Stimulated activated naive CD8-positive, alpha-beta T cell treated with anti-CD3 and anti-CD28 coated beads, Interleukin-15, amount 100 ng/mL, for 72 hours (primary cell): ENCODE measurements around the gene U2AF1L4.

Source experiments
- ATAC-seq: fragments of 150-1000 bp; cut with Tn5 transposase; 2 replicates; pipeline ENCODE4 v1.10.0; 2021; ENCODE audit warnings: mild to moderate bottlenecking, moderate library complexity
- DNase-seq, 2 donors: peaks; one replicate each; pipeline ENCODE4 v3.0.0; 2021 to 2022
- H3K27ac Mint-ChIP-seq, 2 donors: one replicate each; pipeline ENCODE4 v1.8.0; 2022; ENCODE audit warnings: mild to moderate bottlenecking in 2 of 2, mixed read lengths in 2 of 2, moderate library complexity in 2 of 2
- H3K27me3 Mint-ChIP-seq: one replicate; pipeline ENCODE4 v1.8.0; 2022; ENCODE audit warnings: mixed read lengths
- H3K4me1 Mint-ChIP-seq: one replicate; pipeline ENCODE4 v1.8.0; 2022; ENCODE audit warnings: mild to moderate bottlenecking, mixed read lengths
- H3K4me3 Mint-ChIP-seq, 2 donors: one replicate each; pipeline ENCODE4 v1.8.0; 2022; ENCODE audit warnings: mild to moderate bottlenecking in 2 of 2, mixed read lengths in 2 of 2, moderate library complexity in 1 of 2
- H3K9me3 Mint-ChIP-seq, 2 donors: one replicate each; pipeline ENCODE4 v1.8.0; 2022; ENCODE audit warnings: mixed read lengths in 2 of 2

Gene U2AF1L4

DNA sequence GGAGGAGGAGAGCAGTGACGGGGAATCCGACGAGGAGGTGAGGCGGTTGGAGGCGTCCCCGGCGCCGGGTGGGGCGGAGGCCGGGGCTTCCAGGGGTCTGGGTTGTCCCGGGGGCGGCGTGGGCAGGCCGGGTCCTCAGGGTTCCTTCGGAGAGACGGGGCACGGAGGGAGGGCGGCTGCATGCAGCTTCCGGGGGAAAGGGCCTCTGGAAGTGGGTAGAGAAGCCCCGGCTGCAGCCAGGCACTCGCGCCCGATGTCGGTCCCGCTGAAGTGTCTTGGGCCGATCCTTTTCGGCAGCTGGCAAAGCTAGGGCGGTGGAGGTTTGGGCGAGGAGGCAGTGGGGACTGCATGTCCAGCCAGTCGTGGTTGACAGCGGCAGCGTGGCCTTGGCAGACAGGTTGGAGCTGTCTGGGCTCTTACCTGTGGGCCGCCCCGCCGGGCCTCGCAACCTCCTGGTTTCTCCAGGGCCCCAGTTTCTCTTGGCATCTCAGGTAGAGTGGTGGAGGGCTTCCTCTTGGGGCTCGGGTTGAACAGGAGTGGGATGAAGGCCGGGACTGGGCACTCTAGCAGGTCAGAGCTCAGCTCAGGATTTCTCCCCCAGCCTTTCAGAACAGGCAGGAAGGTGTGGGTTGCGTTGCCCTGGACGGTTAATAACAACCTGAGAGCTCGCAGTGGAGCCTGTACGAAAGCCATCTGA lies 26.7 kb downstream of the U2AF1L4 start:
- DNase-seq (peak; percentile 72 to 77), ATAC-seq (peak; percentile 19)
- peaks cover 64% of the 10 kb centered on the region for H3K4me1 Mint-ChIP-seq
- H3K27ac Mint-ChIP-seq, result peak overlapping the region; percentile 93 to 95
- peak overlapping the region; percentile 91 to 94 for H3K4me3 Mint-ChIP-seq
- no peaks in the 10 kb centered on the region for H3K9me3 Mint-ChIP-seq
- H3K27me3 Mint-ChIP-seq, result no peaks in the 10 kb centered on the region

DNA sequence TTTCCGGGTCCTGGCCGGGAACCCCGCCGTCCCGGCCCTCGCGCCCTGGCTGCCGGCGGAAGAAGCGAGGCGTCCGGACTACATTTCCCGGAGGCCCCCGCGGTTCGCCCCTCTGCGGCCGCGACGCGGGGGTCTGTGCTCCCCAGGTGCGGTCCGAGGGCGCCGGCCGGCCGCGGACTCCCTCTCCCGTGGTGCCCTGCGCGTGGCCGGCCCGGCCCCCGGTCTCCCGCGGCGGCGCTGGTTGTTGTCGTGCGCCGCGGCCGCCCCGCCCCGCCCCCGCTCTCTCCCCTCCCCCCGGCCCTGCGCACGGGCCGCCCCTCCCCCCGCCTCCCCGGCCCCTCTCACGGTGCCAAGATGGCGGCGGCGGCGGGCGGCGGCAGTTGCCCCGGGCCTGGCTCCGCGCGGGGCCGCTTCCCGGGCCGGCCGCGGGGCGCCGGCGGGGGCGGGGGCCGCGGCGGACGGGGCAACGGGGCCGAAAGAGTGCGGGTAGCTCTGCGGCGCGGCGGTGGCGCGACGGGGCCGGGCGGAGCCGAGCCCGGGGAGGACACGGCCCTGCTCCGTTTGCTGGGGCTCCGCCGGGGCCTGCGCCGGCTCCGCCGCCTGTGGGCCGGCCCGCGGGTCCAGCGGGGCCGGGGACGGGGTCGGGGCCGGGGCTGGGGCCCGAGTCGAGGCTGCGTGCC lies 27.4 kb downstream of the U2AF1L4 start, which contains the start of gene KMT2B:
Gene KMT2B, plus strand, starts transcription at position 339 of the 680 bp plus-strand sequence. Its CDS starts 16 bp downstream, at position 355.
- H3K27ac Mint-ChIP-seq, result peak within 1 kb of the TSS; percentile 95
- peak; percentile 55 for ATAC-seq

DNA sequence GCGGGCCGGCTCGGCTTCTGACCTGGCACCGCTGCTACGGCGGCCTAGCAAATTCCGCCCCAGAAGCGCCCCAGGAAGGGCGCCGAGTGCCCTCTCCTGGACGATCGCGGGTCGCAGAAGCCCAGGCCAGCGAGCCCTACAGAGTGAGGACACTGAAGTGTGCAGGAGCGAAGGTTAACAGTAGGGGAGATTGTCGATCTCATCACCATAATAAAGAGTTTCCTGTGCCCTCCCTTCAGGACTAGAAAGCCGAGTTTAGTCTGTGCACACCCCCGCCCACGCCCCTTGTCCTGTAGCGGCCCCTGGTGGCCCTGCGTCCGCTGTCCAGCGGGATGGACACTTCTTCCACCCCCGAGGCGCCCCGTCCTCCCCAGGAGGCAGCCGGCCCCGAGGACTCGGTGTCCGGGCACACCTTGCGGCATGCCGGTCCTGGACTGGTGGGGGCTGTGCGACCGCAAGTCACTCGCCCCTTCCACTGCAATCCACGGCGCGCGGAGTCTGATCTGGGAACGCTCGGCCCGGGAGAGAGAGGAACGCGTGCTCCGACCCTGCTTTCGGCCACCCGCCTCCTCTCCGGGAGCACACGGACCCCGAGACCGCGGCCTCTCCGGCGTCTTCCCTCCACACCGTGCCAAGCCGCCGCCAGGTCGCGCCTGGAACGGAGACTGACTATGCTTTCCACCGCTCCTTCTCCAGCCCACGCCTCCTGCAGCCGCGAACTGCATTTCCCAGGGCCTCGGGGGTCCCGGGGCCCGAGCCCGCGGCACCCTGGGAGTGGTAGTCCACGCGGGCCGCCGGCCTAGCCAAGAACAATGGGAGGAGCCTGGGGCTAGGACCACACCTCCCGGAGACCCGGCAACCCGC lies 28.2 kb downstream of the U2AF1L4 start:
- Mint-ChIP-seq H3K27ac (peak overlapping the region; percentile 94 to 95), H3K4me3 (peak overlapping the region; percentile 88 to 93), H3K9me3 (no peaks in the 10 kb centered on the region), H3K27me3 (no peaks in the 10 kb centered on the region), H3K4me1 (peaks cover 59% of the 10 kb centered on the region)
- DNase-seq, result peak; percentile 98
- ATAC-seq, result peak; percentile 68

More for the DNA sequence above, 27.4 kb downstream of the U2AF1L4 start, which contains the start of gene KMT2B:
- H3K27me3 Mint-ChIP-seq, result no peaks in the 10 kb centered on the region
- peak within 1 kb of the TSS; percentile 93 to 94 for H3K4me3 Mint-ChIP-seq
- no peaks in the 10 kb centered on the region for H3K9me3 Mint-ChIP-seq
- no peak for DNase-seq
- H3K4me1 Mint-ChIP-seq, result peaks cover 59% of the 10 kb centered on the region

DNA sequence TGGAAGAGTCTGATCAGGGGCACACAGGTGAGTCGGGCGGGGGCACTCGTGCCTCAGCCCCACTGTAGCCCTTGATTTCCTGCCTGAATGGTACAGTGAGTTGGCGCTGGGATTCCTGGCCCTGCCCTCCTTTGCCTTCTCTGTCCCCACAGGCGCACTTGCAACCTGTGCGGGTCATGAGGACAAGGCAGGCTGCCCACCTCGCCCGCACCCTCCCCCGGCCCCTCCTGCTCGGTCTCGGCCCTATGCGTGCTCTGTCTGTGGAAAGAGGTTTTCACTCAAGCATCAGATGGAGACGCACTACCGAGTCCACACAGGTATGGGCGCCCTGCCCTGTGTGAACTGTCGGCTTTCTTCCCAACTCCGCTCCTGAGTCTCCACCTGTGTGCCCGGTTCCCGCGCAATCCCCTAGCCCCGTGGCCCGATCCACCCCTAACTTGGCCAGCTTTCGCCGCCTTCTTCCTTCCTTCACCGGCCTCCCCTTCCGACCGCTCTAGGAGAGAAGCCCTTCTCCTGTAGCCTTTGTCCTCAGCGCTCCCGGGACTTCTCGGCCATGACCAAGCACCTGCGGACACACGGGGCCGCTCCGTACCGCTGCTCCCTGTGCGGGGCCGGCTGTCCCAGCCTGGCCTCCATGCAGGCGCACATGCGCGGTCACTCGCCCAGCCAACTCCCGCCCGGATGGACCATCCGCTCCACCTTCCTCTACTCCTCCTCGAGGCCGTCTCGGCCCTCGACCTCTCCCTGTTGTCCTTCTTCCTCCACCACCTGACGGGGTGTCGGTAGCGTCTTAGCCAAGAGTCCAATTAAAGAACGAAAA lies 29.0 kb downstream of the U2AF1L4 start:
- H3K4me3 Mint-ChIP-seq, result peak overlapping the region; percentile 88 to 93
- peaks cover 59% of the 10 kb centered on the region for H3K4me1 Mint-ChIP-seq
- peak; percentile 25 to 53 for DNase-seq
- no peaks in the 10 kb centered on the region for H3K9me3 Mint-ChIP-seq
- ATAC-seq, result no peak
- peak overlapping the region; percentile 94 to 95 for H3K27ac Mint-ChIP-seq
- H3K27me3 Mint-ChIP-seq, result no peaks in the 10 kb centered on the region

DNA sequence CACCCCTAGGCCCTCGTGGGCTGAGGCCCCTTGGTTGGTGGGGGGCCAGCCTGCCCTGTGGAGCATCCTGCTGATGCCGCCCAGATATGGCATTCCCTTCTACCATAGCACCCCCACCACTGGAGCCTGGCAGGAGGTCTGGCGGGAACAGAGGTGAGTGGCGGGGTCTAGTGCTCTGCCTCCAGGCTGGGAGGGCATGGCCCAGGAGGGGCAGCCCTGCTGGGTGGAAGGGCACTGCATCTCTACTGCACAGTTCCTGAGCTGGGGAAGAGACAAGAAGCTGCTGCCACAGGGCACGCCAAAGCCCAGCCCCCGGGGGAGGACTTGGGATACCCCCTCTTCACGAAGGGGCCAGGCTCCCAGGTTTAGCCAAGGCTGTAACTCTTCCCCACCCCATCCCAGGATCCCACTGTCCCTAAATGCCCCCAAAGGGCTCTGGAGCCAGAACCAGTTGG lies 29.8 kb downstream of the U2AF1L4 start:
- Mint-ChIP-seq H3K27ac (peak overlapping the region; percentile 94 to 95), H3K9me3 (no peaks in the 10 kb centered on the region), H3K4me3 (peak overlapping the region; percentile 88 to 93), H3K27me3 (no peaks in the 10 kb centered on the region), H3K4me1 (peaks cover 59% of the 10 kb centered on the region)
- peak in 1 of 2 donors; percentile 36 for DNase-seq
- no peak for ATAC-seq

DNA sequence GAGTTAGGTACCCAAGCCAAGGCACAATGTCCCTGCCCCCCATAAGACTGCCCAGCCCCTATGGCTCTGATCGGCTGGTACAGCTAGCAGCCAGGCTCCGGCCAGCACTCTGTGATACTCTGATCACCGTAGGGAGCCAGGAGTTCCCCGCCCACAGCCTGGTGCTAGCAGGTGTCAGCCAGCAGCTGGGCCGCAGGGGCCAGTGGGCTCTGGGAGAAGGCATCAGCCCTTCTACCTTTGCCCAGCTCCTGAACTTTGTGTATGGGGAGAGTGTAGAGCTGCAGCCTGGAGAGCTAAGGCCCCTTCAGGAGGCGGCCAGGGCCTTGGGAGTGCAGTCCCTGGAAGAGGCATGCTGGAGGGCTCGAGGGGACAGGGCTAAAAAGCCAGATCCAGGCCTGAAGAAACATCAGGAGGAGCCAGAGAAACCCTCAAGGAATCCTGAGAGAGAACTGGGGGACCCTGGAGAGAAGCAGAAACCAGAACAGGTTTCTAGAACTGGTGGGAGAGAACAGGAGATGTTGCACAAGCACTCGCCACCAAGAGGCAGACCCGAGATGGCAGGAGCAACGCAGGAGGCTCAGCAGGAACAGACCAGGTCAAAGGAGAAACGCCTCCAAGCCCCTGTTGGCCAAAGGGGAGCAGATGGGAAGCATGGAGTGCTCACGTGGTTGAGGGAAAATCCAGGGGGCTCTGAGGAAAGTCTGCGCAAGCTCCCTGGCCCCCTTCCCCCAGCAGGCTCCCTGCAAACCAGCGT lies 30.4 kb downstream of the U2AF1L4 start:
- peaks cover 60% of the 10 kb centered on the region for H3K4me1 Mint-ChIP-seq

DNA sequence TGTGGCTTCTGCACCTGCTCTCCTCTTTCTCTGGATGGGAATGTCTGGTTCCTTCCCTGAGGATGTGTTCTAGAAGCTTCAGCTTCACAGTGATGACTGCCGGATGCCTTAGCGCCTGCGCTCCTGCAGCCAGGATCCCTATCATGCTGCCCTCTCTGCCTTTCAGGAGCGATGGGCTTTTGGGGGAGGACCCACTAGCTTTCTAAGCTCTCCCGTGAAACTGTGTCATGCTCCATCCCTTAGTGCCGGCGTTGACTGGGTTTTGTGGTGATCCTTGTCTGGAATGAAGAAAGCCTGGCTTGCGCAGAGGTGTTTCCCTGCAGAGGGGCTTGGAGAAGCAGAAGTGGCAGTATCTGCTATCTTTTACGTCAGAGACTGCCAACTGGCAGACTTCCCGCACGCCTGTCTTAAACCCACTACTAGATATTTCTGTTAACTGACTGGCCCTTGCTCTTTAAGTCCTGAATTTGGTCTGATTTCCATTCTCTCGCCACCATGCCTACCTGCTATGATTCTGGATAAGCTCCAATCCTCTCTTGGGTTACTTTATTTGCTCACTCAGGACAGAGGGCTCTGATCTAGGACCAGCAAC lies 31.2 kb downstream of the U2AF1L4 start:
- Mint-ChIP-seq H3K9me3 (no peaks in the 10 kb centered on the region), H3K4me3 (peak overlapping the region; percentile 88 to 93), H3K27ac (peak overlapping the region; percentile 98 to 99), H3K27me3 (no peaks in the 10 kb centered on the region), H3K4me1 (peaks cover 60% of the 10 kb centered on the region)
- DNase-seq (no peak), ATAC-seq (no peak)

More for the DNA sequence above, 30.4 kb downstream of the U2AF1L4 start:
- H3K27me3 Mint-ChIP-seq, result no peaks in the 10 kb centered on the region
- H3K27ac Mint-ChIP-seq, result peak overlapping the region; percentile 98 to 99
- DNase-seq (peak in 1 of 2 donors; percentile 57), ATAC-seq (no peak)
- peak overlapping the region; percentile 88 to 93 for H3K4me3 Mint-ChIP-seq
- no peaks in the 10 kb centered on the region for H3K9me3 Mint-ChIP-seq

DNA sequence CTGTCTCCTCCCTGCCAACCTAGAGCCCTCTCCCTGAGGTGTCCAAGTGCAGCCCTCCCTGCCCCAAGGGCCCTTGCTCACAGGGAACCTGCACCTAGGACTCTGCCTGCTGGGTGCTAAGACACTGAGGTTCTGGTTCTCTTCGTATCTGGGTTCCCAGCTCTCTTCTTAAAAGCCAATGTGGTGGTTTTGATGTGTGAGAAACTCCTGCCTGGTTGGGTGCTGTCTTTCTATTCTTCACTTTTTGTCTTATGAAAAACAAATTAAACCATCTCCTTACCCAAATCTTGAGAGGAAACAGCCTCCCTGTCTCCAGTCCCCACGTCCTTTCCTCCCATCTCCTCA lies 31.7 kb downstream of the U2AF1L4 start:
- Mint-ChIP-seq H3K9me3 (no peaks in the 10 kb centered on the region), H3K27ac (peak overlapping the region; percentile 98 to 99), H3K4me1 (peaks cover 62% of the 10 kb centered on the region), H3K4me3 (peak overlapping the region; percentile 88 to 93), H3K27me3 (no peaks in the 10 kb centered on the region)
- no peak for DNase-seq
- ATAC-seq, result no peak

DNA sequence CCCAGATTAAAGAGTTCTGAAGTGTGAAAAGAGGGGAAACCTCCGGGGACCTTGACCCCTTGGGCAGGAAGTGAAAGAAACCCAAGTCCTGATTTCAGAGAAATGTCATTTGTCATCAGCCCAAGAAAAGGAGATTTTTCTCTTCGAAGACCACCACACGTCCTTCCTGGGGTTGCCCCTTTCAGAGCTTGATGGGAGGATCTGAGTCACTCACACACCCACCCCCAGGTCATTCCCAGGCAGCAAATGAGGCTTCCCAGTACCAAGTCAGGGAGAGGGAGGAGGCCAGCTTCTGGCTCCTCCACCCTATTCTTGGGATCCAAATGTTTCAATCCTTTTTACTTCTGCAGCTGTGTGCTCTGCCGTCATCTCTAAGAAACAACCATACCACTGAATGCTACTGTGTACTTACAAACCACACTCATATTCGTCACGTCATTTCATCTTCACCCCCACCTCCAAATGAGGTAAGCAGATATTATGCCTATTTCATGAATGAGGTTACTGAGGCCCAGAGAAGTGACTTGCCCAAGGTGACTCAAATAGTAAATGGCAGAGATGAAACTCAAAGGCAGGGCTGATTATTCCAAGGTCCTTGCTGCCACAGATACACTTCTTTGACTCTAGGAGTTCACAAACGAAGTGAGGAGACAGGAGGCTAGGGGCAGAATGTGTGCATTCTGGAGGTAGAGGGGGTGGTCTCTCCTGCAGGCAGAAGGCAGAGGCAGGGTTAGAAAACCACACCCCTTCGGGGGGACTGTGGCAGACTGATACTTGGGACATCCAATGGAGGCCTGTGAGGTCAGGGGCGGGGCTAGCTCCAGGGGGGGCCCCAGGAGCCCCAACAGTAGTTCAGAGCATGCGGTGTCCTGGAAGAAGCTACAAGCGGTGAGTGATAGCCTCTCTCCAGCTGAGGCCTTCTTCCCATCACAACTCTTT lies 32.4 kb downstream of the U2AF1L4 start:
- peak; percentile 82 to 92 for DNase-seq
- ATAC-seq, result peak; percentile 54
- Mint-ChIP-seq H3K27ac (peak overlapping the region; percentile 98 to 99), H3K4me3 (peak overlapping the region; percentile 88 to 93), H3K27me3 (no peaks in the 10 kb centered on the region), H3K4me1 (peaks cover 66% of the 10 kb centered on the region), H3K9me3 (no peaks in the 10 kb centered on the region)

DNA sequence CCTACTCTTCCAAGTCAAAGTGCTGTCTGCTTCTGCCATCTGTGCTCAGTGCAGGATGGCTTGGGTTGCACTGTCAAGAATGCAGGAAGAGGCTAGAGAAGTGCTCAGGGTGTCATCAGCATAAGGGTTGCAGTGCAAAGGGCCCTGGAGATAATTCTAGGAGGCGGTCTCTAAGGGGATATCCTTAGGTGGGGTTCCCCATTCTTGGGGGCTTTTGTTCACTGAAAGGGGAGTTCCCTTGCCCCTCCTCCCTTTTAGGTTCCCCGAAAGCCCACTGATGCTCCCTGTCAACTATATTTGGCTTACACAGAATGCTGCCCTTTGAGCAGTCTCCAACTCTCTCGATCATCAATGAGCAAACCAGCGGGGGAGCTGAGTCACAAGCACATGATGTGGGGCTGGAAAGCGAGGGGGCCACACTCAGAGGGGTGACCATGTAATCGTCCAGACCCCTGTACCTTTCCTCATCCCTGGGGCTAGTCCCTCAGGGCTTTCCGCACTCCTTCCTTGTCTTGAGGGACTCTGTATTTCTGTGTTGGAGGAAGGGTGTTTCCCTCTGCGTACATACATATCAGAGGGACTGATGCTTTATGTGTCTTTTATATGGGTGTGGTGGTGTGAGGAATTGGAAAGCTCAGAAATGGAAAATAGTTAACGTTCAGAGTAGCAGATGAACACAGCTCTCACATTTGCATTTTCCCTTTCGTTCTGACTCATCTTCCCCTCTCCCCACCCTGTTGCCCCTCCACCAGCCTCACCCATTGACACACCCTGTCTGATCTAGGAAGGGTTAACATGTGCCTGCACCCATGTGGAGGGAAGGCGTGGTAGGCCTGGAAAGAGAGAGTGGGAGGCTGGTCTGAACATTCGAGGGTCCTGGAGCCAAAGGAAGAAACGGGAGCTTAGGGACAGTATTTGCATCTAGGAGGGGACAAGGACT lies 34.2 kb downstream of the U2AF1L4 start:
- H3K9me3 Mint-ChIP-seq, result no peaks in the 10 kb centered on the region
- peak overlapping the region; percentile 70 to 75 for H3K4me3 Mint-ChIP-seq
- DNase-seq, result peak; percentile 84 to 91
- peaks cover 66% of the 10 kb centered on the region for H3K4me1 Mint-ChIP-seq
- no peaks in the 10 kb centered on the region for H3K27me3 Mint-ChIP-seq
- peak; percentile 71 for ATAC-seq
- H3K27ac Mint-ChIP-seq, result peak overlapping the region; percentile 98 to 99

DNA sequence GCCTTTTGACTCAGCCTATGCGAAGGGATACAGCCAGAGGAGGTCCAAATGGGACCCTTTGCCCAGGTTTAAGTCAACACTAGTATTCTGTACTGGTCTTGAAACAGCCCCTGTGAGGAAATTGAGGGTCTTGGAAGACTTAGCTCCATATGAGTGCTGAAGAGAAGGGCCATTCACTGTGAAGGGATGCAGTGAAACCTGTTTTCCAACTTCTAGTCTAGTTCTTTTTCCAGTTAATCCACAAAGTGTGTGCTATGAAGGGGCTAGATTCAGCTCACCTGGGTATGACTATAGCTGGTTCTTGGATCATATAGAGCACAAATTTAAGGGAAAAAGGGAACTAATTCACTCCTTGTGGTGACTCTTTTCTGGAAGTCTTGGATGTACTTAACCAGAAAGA lies 36.8 kb downstream of the U2AF1L4 start:
- H3K27ac Mint-ChIP-seq, result no peak overlapping the region
- H3K9me3 Mint-ChIP-seq, result no peaks in the 10 kb centered on the region
- peaks cover 57% of the 10 kb centered on the region for H3K4me1 Mint-ChIP-seq
- H3K27me3 Mint-ChIP-seq, result peaks cover 6% of the 10 kb centered on the region
- H3K4me3 Mint-ChIP-seq, result no peak overlapping the region
- no peak for DNase-seq
- ATAC-seq, result no peak

DNA sequence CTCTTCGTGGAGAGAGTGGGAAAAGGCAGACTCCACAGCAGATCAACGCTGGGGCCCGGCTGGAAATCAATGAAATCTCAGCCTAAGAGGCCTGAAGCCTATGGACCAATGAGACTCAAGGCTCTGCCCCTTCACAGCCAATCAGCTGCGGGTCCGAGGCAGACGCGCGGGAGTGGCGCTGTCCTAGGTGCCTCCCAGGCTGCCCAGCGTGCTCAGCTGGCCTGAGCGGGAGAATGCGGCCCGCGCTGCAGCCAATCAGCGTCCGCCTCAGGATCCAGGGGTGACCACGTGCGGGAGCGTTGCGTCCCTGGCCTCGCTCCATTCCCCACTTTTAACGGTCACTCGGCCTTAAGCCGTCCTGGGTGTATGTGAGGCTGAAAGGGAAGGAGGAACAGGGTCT lies 41.0 kb downstream of the U2AF1L4 start, which contains the start of gene ZBTB32:
Gene ZBTB32, plus strand, starts transcription at position 341 of the 400 bp plus-strand sequence. CDS start 10,069 bp downstream, outside the sequence.
- H3K4me1 Mint-ChIP-seq, result peaks cover 43% of the 10 kb centered on the region
- no peak for ATAC-seq
- no peak within 1 kb of the TSS for H3K27ac Mint-ChIP-seq
- peaks cover 0 to 3% of the 10 kb centered on the region in 2 donors for H3K9me3 Mint-ChIP-seq
- peaks cover 6% of the 10 kb centered on the region for H3K27me3 Mint-ChIP-seq
- H3K4me3 Mint-ChIP-seq, result no peak within 1 kb of the TSS
- no peak for DNase-seq
